Measurements from ENCODE around the gene WASL. TPM values are rescaled to one million over a fixed set of nuclear protein-coding genes. Genes with fewer than 3 reads are reported as not detected.

The WASL gene
- total and polyA plus RNA-seq, 9 donors: 11.4 to 39.4 (median 30.2) TPM

- no CpG with 5 or more reads among the region's 2 CpGs for WGBS (ENCODE audit: insufficient coverage)
- Histone ChIP-seq H3K27ac (ENCODE audit: low read length) (no peak overlapping the region), H3K9me3 (replicated peaks; ENCODE audit: control insufficient read depth, low read depth, low read length) (no peaks in the 10 kb centered on the region), H3K27me3 (ENCODE audit: control insufficient read depth, insufficient read depth, low read length) (no peaks in the 10 kb centered on the region), H3K4me1 (ENCODE audit: control insufficient read depth, insufficient read depth, low read length) (no peaks in the 10 kb centered on the region), H3K36me3 (ENCODE audit: control insufficient read depth, insufficient read depth, low read length) (no peaks in the 10 kb centered on the region), H3K4me3 (ENCODE audit: low read length) (no peak overlapping the region)
- no peak for DNase-seq
Measured at GRCh38 chr7:123771846-123772245, 23.0 kb upstream of the WASL start.

GRCh38 chr7:123771256-123771655 is 22.5 kb upstream of the WASL start:
- H3K27ac ChIP-seq (ENCODE audit: low read length): no peak overlapping the region
- no peak overlapping the region for H3K4me3 ChIP-seq (ENCODE audit: low read length)
- no CpG with 5 or more reads among the region's 2 CpGs for WGBS (ENCODE audit: insufficient coverage)
- H3K9me3 ChIP-seq (replicated peaks; ENCODE audit: control insufficient read depth, low read depth, low read length): no peaks in the 10 kb centered on the region
- no peak for DNase-seq
- H3K27me3 ChIP-seq (ENCODE audit: control insufficient read depth, insufficient read depth, low read length): no peaks in the 10 kb centered on the region
- no peaks in the 10 kb centered on the region for H3K4me1 ChIP-seq (ENCODE audit: control insufficient read depth, insufficient read depth, low read length)
- no peaks in the 10 kb centered on the region for H3K36me3 ChIP-seq (ENCODE audit: control insufficient read depth, insufficient read depth, low read length)

GRCh38 chr7:123770378-123770777 is 21.6 kb upstream of the WASL start:
- peak; percentile 4 for DNase-seq
- Histone ChIP-seq H3K4me3 (ENCODE audit: low read length) (no peak overlapping the region), H3K36me3 (ENCODE audit: control insufficient read depth, insufficient read depth, low read length) (no peaks in the 10 kb centered on the region), H3K27ac (ENCODE audit: low read length) (no peak overlapping the region), H3K27me3 (ENCODE audit: control insufficient read depth, insufficient read depth, low read length) (no peaks in the 10 kb centered on the region), H3K9me3 (replicated peaks; ENCODE audit: control insufficient read depth, low read depth, low read length) (no peaks in the 10 kb centered on the region), H3K4me1 (ENCODE audit: control insufficient read depth, insufficient read depth, low read length) (no peaks in the 10 kb centered on the region)
- 84% methylated on average over 6 of the region's 8 CpGs for WGBS (ENCODE audit: insufficient coverage)

- Histone ChIP-seq H3K36me3 (ENCODE audit: control insufficient read depth, insufficient read depth, low read length) (no peaks in the 10 kb centered on the region), H3K4me3 (ENCODE audit: low read length) (no peak overlapping the region), H3K27ac (ENCODE audit: low read length) (no peak overlapping the region), H3K27me3 (ENCODE audit: control insufficient read depth, insufficient read depth, low read length) (no peaks in the 10 kb centered on the region), H3K4me1 (ENCODE audit: control insufficient read depth, insufficient read depth, low read length) (no peaks in the 10 kb centered on the region), H3K9me3 (replicated peaks; ENCODE audit: control insufficient read depth, low read depth, low read length) (no peaks in the 10 kb centered on the region)
- no peak for DNase-seq
- 56% methylated on average over 1 of the region's 3 CpGs for WGBS (ENCODE audit: insufficient coverage)
Measured at GRCh38 chr7:123769371-123769770, 20.6 kb upstream of the WASL start.

GRCh38 chr7:123768493-123768892 is 19.7 kb upstream of the WASL start:
- no peak for DNase-seq
- no peaks in the 10 kb centered on the region for H3K27me3 ChIP-seq (ENCODE audit: control insufficient read depth, insufficient read depth, low read length)
- H3K9me3 ChIP-seq (replicated peaks; ENCODE audit: control insufficient read depth, low read depth, low read length): no peaks in the 10 kb centered on the region
- no peak overlapping the region for H3K4me3 ChIP-seq (ENCODE audit: low read length)
- H3K27ac ChIP-seq (ENCODE audit: low read length): no peak overlapping the region
- no peaks in the 10 kb centered on the region for H3K36me3 ChIP-seq (ENCODE audit: control insufficient read depth, insufficient read depth, low read length)
- no CpG with 5 or more reads among the region's 3 CpGs for WGBS (ENCODE audit: insufficient coverage)
- H3K4me1 ChIP-seq (ENCODE audit: control insufficient read depth, insufficient read depth, low read length): no peaks in the 10 kb centered on the region

DNA sequence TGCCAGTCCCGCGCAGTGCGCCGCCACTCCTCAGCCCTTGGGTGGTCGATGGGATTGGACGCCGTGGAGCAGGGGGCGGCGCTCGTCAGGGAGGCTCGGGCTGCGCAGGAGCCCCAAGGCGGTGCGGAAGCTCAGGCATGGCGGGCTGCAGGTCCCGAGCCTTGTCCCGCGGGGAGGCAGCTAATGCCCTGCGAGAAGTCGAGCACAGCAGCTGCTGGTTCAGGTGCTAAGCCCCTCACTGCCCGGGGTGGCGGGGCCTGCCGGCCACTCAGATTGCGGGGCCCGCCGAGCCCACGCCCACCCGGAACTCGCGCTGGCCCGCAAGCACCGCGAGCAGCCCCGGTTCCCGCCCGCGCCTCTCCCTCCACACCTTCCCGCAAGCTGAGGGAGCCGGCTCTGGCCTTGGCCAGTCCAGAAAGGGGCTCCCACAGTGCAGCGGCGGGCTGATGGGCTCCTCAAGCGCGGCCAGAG is 14.4 kb upstream of the WASL start:
- 94% methylated on average over 32 of the region's 43 CpGs for WGBS (ENCODE audit: insufficient coverage)
- Histone ChIP-seq H3K27ac (ENCODE audit: low read length) (no peak overlapping the region), H3K4me3 (ENCODE audit: low read length) (no peak overlapping the region), H3K4me1 (ENCODE audit: control insufficient read depth, insufficient read depth, low read length) (no peaks in the 10 kb centered on the region), H3K36me3 (ENCODE audit: control insufficient read depth, insufficient read depth, low read length) (no peaks in the 10 kb centered on the region), H3K27me3 (ENCODE audit: control insufficient read depth, insufficient read depth, low read length) (no peaks in the 10 kb centered on the region), H3K9me3 (replicated peaks; ENCODE audit: control insufficient read depth, low read depth, low read length) (no peaks in the 10 kb centered on the region)
- no peak for DNase-seq

DNA sequence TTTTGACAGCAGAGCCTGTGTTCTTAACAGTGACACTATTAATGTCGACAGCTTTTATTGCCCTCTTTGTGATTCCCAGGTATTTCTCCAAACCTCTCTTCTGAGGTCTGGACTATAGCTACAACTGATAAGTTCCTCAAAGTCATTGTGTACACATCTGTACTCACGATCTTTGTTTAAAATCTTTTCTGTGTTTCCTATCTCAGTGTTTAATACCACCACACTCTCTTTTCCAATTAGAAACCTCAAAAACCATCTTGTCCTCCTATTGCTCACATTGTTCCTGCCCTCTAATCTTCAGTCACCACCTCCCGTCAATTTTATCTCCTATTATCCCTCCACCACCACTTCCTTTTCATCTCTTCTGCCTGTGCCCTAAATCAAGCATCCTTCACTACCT is 12.9 kb upstream of the WASL start:
- H3K36me3 ChIP-seq (ENCODE audit: control insufficient read depth, insufficient read depth, low read length): no peaks in the 10 kb centered on the region
- H3K4me3 ChIP-seq (ENCODE audit: low read length): no peak overlapping the region
- H3K27me3 ChIP-seq (ENCODE audit: control insufficient read depth, insufficient read depth, low read length): no peaks in the 10 kb centered on the region
- no peak for DNase-seq
- H3K9me3 ChIP-seq (replicated peaks; ENCODE audit: control insufficient read depth, low read depth, low read length): no peaks in the 10 kb centered on the region
- no peaks in the 10 kb centered on the region for H3K4me1 ChIP-seq (ENCODE audit: control insufficient read depth, insufficient read depth, low read length)
- WGBS (ENCODE audit: insufficient coverage): 82% methylated on average over 3 of the region's 3 CpGs
- H3K27ac ChIP-seq (ENCODE audit: low read length): no peak overlapping the region

GRCh38 chr7:123757095-123757494 is 8.3 kb upstream of the WASL start:
- WGBS (ENCODE audit: insufficient coverage): no CpG with 5 or more reads among the region's 1 CpG
- H3K4me1 ChIP-seq (ENCODE audit: control insufficient read depth, insufficient read depth, low read length): no peaks in the 10 kb centered on the region
- DNase-seq: no peak
- H3K27ac ChIP-seq (ENCODE audit: low read length): no peak overlapping the region
- H3K4me3 ChIP-seq (ENCODE audit: low read length): no peak overlapping the region
- H3K9me3 ChIP-seq (replicated peaks; ENCODE audit: control insufficient read depth, low read depth, low read length): no peaks in the 10 kb centered on the region
- H3K36me3 ChIP-seq (ENCODE audit: control insufficient read depth, insufficient read depth, low read length): no peaks in the 10 kb centered on the region
- H3K27me3 ChIP-seq (ENCODE audit: control insufficient read depth, insufficient read depth, low read length): no peaks in the 10 kb centered on the region

GRCh38 chr7:123755338-123755737 is 6.5 kb upstream of the WASL start:
- no peak for DNase-seq
- WGBS (ENCODE audit: insufficient coverage): no CpG with 5 or more reads among the region's 1 CpG
- no peak overlapping the region for H3K27ac ChIP-seq (ENCODE audit: low read length)
- no peaks in the 10 kb centered on the region for H3K36me3 ChIP-seq (ENCODE audit: control insufficient read depth, insufficient read depth, low read length)
- no peaks in the 10 kb centered on the region for H3K9me3 ChIP-seq (replicated peaks; ENCODE audit: control insufficient read depth, low read depth, low read length)
- H3K4me1 ChIP-seq (ENCODE audit: control insufficient read depth, insufficient read depth, low read length): no peaks in the 10 kb centered on the region
- no peaks in the 10 kb centered on the region for H3K27me3 ChIP-seq (ENCODE audit: control insufficient read depth, insufficient read depth, low read length)
- no peak overlapping the region for H3K4me3 ChIP-seq (ENCODE audit: low read length)

DNA sequence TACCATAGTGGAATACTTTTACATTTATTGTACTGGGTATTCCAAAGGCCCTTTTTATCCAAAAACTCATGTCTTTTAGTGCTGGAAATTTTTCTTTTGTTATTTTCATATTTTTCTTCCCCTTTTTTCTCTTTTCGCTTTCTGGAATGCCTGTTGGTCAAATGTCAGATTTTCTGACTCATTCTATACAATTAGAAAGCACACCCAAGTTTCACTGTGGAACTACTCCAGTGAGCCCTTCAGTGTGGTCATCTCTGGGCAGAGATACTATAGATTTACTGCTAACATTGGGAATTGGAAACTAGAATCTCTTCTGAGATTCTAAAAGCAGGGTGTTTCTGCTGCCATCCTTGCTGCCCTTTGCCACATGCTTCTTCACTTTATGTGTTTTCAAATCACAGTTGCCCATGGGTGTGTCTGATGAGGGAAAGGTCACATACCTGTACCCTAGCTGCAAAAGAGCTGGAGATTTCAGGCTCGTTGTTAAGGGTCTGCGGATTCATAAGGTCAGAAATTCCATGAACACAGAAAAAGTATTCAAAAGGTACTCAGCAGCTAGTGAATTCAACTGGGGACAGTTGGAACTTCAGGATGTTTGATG is 5.6 kb upstream of the WASL start:
- 82% methylated on average over 2 of the region's 3 CpGs for WGBS (ENCODE audit: insufficient coverage)
- Histone ChIP-seq H3K9me3 (replicated peaks; ENCODE audit: control insufficient read depth, low read depth, low read length) (no peaks in the 10 kb centered on the region), H3K4me1 (ENCODE audit: control insufficient read depth, insufficient read depth, low read length) (no peaks in the 10 kb centered on the region), H3K27ac (ENCODE audit: low read length) (no peak overlapping the region), H3K4me3 (ENCODE audit: low read length) (no peak overlapping the region), H3K27me3 (ENCODE audit: control insufficient read depth, insufficient read depth, low read length) (no peaks in the 10 kb centered on the region), H3K36me3 (ENCODE audit: control insufficient read depth, insufficient read depth, low read length) (no peaks in the 10 kb centered on the region)
- no peak for DNase-seq

GRCh38 chr7:123752534-123752933 is 3.7 kb upstream of the WASL start:
- no peak overlapping the region for H3K27ac ChIP-seq (ENCODE audit: low read length)
- no CpG with 5 or more reads among the region's 3 CpGs for WGBS (ENCODE audit: insufficient coverage)

More at GRCh38 chr7:123752534-123752933, 3.7 kb upstream of the WASL start:
- no peaks in the 10 kb centered on the region for H3K36me3 ChIP-seq (ENCODE audit: control insufficient read depth, insufficient read depth, low read length)
- no peaks in the 10 kb centered on the region for H3K9me3 ChIP-seq (replicated peaks; ENCODE audit: control insufficient read depth, low read depth, low read length)
- no peaks in the 10 kb centered on the region for H3K27me3 ChIP-seq (ENCODE audit: control insufficient read depth, insufficient read depth, low read length)
- H3K4me3 ChIP-seq (ENCODE audit: low read length): no peak overlapping the region
- no peak for DNase-seq
- H3K4me1 ChIP-seq (ENCODE audit: control insufficient read depth, insufficient read depth, low read length): peaks cover under 1% of the 10 kb centered on the region
